Astrocyte of the spinal cord (primary cell): ENCODE measurements around the gene G6PC1.
A peak's percentile ranks its signal among the peaks of the same experiment; 100 is the strongest.
"Not testable (repeated sequence)": the region's sequence is repeated elsewhere in the genome, so short reads cannot be mapped to it uniquely, and the experiment has no call there.

Experiments
- DNase-seq: peaks from one replicate; pipeline ENCODE4 v3.0.0; 2011; ENCODE audit warnings: low read depth, low spot score
- H3K4me3 ChIP-seq: 2 replicates; pipeline ENCODE4 v1.5.1; 2011; ENCODE audit warnings: low read depth, mild to moderate bottlenecking, low read length, moderate library complexity
- in situ Hi-C: cut with HindIII; loops from 2 replicates; pipeline ENCODE4 v1.10.0; 2017; ENCODE audit warnings: low sequenced_read_pairs
- TF ChIP-seq, protein P1 (sequence below): IDR thresholded peaks from 2 replicates; pipeline ENCODE4 v1.5.1; 2012; ENCODE audit warnings: low read depth, mild to moderate bottlenecking, low read length, inconsistent platforms

Gene G6PC1

DNA sequence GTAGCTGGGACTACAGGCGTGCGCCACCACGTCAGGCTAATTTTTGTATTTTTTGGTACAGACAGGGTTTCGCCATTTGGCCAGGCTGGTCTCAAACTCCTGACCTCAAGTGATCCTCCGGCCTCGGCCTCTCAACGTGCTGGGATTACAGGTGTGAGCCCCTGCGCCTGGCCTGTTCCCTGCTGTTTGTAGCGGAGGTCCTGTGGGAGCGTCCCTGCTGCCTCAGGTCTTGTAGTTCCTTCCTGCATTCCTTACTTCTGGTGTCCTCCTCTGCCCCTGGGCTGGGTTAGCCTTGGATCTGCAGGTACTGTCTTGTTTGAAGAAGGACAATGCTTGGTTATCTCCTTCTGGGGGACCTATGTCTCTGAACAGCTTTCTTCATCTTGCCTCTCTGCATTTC, 23.6 kb upstream of the G6PC1 start:
- no peak overlapping the region for H3K4me3 ChIP-seq
- TF ChIP-seq, protein P1, sequence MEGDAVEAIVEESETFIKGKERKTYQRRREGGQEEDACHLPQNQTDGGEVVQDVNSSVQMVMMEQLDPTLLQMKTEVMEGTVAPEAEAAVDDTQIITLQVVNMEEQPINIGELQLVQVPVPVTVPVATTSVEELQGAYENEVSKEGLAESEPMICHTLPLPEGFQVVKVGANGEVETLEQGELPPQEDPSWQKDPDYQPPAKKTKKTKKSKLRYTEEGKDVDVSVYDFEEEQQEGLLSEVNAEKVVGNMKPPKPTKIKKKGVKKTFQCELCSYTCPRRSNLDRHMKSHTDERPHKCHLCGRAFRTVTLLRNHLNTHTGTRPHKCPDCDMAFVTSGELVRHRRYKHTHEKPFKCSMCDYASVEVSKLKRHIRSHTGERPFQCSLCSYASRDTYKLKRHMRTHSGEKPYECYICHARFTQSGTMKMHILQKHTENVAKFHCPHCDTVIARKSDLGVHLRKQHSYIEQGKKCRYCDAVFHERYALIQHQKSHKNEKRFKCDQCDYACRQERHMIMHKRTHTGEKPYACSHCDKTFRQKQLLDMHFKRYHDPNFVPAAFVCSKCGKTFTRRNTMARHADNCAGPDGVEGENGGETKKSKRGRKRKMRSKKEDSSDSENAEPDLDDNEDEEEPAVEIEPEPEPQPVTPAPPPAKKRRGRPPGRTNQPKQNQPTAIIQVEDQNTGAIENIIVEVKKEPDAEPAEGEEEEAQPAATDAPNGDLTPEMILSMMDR: no peak
- in situ Hi-C loops: no loop called here
- DNase-seq: no peak

DNA sequence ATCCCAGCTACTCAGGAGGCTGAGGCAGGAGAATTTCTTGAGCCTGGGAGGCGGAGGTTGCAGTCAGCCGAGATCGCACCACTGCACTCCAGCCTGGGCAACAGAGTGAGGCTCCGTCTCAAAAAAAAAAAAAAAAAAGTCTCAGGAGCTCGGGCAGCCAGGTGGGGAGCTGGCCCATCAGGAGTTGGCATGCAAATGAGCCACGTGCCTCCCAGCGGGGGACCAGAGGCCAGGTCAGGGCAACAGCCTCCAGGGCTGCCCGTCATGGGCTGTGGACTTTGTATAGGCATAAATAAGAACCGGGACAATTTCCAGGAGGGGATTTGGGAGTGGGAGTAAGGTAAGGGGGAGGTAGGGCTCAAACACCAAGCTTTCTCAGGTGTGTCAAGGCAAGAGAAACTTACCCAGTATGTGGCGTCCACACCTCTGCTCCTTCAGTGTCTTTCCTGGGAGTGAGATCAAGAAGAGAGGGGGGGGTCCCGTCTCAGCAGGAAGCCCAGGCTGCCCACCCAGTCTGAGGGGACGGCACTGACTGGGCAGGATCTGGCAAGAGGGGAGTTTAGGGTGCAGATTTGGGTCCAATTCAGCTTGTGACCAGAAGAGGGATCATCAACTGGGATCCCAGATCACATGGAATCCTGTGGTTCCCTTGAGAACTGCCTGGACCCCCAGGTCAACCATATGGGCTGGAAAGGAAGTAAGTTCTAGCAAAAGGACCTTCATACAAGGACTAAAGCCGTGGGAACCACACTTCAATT, 22.3 kb upstream of the G6PC1 start:
- no peak overlapping the region for H3K4me3 ChIP-seq
- DNase-seq: no peak
- TF ChIP-seq, protein P1: no peak
- in situ Hi-C loops: no loop called here

- in situ Hi-C loops: no loop called here
- no peak overlapping the region for H3K4me3 ChIP-seq
- no peak for DNase-seq
- TF ChIP-seq, protein P1: no peak
Measured at GRCh38 chr17:42878924-42879595, 21.5 kb upstream of the G6PC1 start.

GRCh38 chr17:42879596-42879985, 21.0 kb upstream of the G6PC1 start:
- in situ Hi-C loops: no loop called here
- no peak overlapping the region for H3K4me3 ChIP-seq
- peak; percentile 6 for DNase-seq
- TF ChIP-seq, protein P1: no peak

GRCh38 chr17:42880776-42881310, 19.8 kb upstream of the G6PC1 start:
- in situ Hi-C loops: no loop called here
- no peak overlapping the region for H3K4me3 ChIP-seq
- TF ChIP-seq, protein P1: no peak
- DNase-seq: no peak

DNA sequence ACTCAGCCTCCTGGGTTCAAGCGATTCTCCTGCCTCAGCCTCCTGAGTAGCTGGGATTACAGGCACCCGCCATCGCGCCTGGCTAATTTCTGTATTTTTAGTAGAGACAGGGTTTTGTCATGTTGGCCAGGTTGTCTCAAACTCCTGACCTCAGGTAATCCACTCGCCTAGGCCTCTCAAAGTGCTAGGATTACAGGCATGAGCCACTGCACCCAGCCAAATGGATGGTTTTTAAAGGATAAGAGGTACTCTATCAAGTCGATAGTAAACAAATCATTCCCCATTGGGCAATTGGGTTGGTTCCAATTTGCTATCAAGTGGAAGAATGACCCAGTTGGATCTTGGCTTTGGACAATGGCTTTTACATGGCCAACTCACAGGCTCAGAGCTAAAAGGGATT, 18.9 kb upstream of the G6PC1 start:
- H3K4me3 ChIP-seq, in situ Hi-C loops, DNase-seq: not testable (repeated sequence)

GRCh38 chr17:42882166-42882565, 18.4 kb upstream of the G6PC1 start:
- H3K4me3 ChIP-seq: no peak overlapping the region
- TF ChIP-seq, protein P1: no peak
- in situ Hi-C loops: no loop called here
- DNase-seq: no peak
